Activated CD4-positive, alpha-beta T cell treated with anti-CD3 and anti-CD28 coated beads, Interleukin-2, amount 10 ng/mL, durations not matched to agents 7 days and 5 days (primary cell): ENCODE measurements around the gene RBBP9. TPM values are rescaled to one million over a fixed set of nuclear protein-coding genes. Genes with fewer than 3 reads are reported as not detected.
"Not testable (repeated sequence)": the region's sequence is repeated elsewhere in the genome, so short reads cannot be mapped to it uniquely, and the experiment has no call there.

Source experiments
- CTCF ChIA-PET: fragments of 350-600 bp; sonication (Branson Sonifier 250); formaldehyde crosslinking; loops from one replicate; lab custom pipeline; 2021; ENCODE audit warnings: antibody characterized with exemption; lab: Charles Lee
- POLR2A ChIA-PET: fragments of 350-600 bp; sonication (Branson Sonifier 250); formaldehyde crosslinking; loops from one replicate; lab custom pipeline; 2021; ENCODE audit warnings: antibody characterized with exemption; lab: Charles Lee
- DNase-seq: peaks from one replicate; pipeline ENCODE4 v3.0.0-alpha.2; 2020
- H3K27ac Mint-ChIP-seq: one replicate; pipeline ENCODE4 v1.8.0; 2021; ENCODE audit warnings: mild to moderate bottlenecking, moderate library complexity, mixed read lengths
- H3K27me3 Mint-ChIP-seq: one replicate; pipeline ENCODE4 v1.8.0; 2021; ENCODE audit warnings: mixed read lengths
- H3K36me3 Mint-ChIP-seq: one replicate; pipeline ENCODE4 v1.8.0; 2021; ENCODE audit warnings: low read depth, mixed read lengths
- H3K4me1 Mint-ChIP-seq: one replicate; pipeline ENCODE4 v1.8.0; 2021; ENCODE audit warnings: mixed read lengths
- H3K4me3 Mint-ChIP-seq: one replicate; pipeline ENCODE4 v1.8.0; 2021; ENCODE audit warnings: mild to moderate bottlenecking, moderate library complexity, mixed read lengths
- H3K9me3 Mint-ChIP-seq: one replicate; pipeline ENCODE4 v1.8.0; 2021; ENCODE audit warnings: mixed read lengths
- total RNA-seq, 2 experiments: library from RNA; stranded (reverse); gene quantifications; one replicate each; pipeline ENCODE4 v1.2.3, GENCODE V29; 2021

RBBP9 gene
- total RNA-seq, 2 experiments from 2014 or later, result 11.6 to 12.9 TPM

GRCh38 chr20:18524646-18525045 is 27.6 kb upstream of the RBBP9 start:
- Mint-ChIP-seq H3K4me3 (no peak overlapping the region), H3K36me3 (peaks cover 35% of the 10 kb centered on the region), H3K27me3 (no peaks in the 10 kb centered on the region), H3K27ac (no peak overlapping the region), H3K4me1 (no peaks in the 10 kb centered on the region), H3K9me3 (no peaks in the 10 kb centered on the region)
- POLR2A ChIA-PET, result no interaction called here
- DNase-seq, result no peak
- CTCF ChIA-PET, result no interaction called here

DNA sequence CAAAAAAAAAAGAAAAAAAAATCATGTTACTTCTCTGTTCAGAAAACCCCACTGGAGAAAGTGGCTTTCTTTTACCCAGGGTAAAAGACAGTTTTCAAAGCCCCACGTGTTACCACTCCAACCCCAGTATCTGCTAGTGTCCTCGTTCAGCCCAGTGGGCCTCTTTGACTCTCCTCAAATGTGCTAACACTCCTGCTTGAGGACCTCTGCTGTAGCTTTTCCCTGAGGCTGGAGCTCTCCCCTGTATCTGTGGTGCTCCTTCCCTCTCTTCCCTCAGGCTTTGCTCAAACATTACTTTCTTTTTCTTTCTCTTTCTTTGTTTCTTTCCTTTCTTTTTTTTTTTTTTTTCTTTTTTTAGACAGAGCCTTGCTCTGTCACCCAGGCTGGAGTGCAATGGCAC is 26.0 kb upstream of the RBBP9 start:
- H3K27me3 Mint-ChIP-seq, result no peaks in the 10 kb centered on the region
- no peaks in the 10 kb centered on the region for H3K9me3 Mint-ChIP-seq
- no peak overlapping the region for H3K27ac Mint-ChIP-seq
- ChIA-PET CTCF (no interaction called here), POLR2A (no interaction called here)
- no peak for DNase-seq
- H3K4me1 Mint-ChIP-seq, result no peaks in the 10 kb centered on the region
- H3K36me3 Mint-ChIP-seq, result peaks cover 26% of the 10 kb centered on the region
- H3K4me3 Mint-ChIP-seq, result no peak overlapping the region

- H3K27ac Mint-ChIP-seq, H3K4me3 Mint-ChIP-seq, H3K9me3 Mint-ChIP-seq, POLR2A ChIA-PET, DNase-seq, H3K27me3 Mint-ChIP-seq, H3K4me1 Mint-ChIP-seq, CTCF ChIA-PET: not testable (repeated sequence)
- H3K36me3 Mint-ChIP-seq, result peaks cover 20% of the 10 kb centered on the region
Observed at GRCh38 chr20:18522066-18522465, 25.0 kb upstream of the RBBP9 start.

DNA sequence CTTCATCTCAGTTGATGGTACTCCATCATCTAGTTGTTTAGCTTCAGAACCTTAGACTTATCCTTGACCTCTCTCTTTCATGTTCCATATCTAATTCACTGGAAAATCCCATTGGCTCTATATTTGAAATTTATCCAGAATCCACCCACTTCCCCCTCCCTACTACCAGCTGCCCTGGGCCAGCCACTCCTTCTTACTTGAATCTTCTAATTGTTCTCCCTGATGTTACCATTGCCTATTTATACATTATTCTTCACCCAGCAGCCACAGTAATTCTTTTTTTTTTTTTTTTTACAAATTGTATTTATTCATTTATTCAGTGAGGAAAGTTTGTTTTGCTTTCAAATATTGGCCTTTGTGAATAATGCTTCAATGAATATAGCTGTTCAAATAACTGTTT is 18.9 kb upstream of the RBBP9 start:
- Mint-ChIP-seq H3K27me3 (no peaks in the 10 kb centered on the region), H3K27ac (no peak overlapping the region)
- CTCF ChIA-PET, result interaction anchor here (0.7 to 1.7 kb wide), 3 partner anchors 11 to 150 kb away, joined by 3 to 4 read pairs (median 3); no protein-coding TSS in a partner anchor

GRCh38 chr20:18514127-18514526 is 17.1 kb upstream of the RBBP9 start:
- H3K4me3 Mint-ChIP-seq, result no peak overlapping the region
- H3K27me3 Mint-ChIP-seq, result no peaks in the 10 kb centered on the region
- CTCF ChIA-PET, result interaction anchor here (0.6 to 1.7 kb wide), 3 partner anchors 15 to 130 kb away, joined by 3 to 4 read pairs (median 3); no protein-coding TSS in a partner anchor
- no peak overlapping the region for H3K27ac Mint-ChIP-seq
- no peak for DNase-seq
- peaks cover 32% of the 10 kb centered on the region for H3K4me1 Mint-ChIP-seq
- H3K9me3 Mint-ChIP-seq, result no peaks in the 10 kb centered on the region
- POLR2A ChIA-PET, result no interaction called here
- peaks cover 41% of the 10 kb centered on the region for H3K36me3 Mint-ChIP-seq

More for the DNA sequence above, 18.9 kb upstream of the RBBP9 start:
- POLR2A ChIA-PET, result interaction anchor here (0.6 kb wide), 1 partner anchor 275 kb away, joined by 4 read pairs; no protein-coding TSS in a partner anchor
- no peaks in the 10 kb centered on the region for H3K9me3 Mint-ChIP-seq
- DNase-seq, result no peak
- H3K36me3 Mint-ChIP-seq, result peaks cover 23% of the 10 kb centered on the region
- no peak overlapping the region for H3K4me3 Mint-ChIP-seq
- peaks cover 15% of the 10 kb centered on the region for H3K4me1 Mint-ChIP-seq

DNA sequence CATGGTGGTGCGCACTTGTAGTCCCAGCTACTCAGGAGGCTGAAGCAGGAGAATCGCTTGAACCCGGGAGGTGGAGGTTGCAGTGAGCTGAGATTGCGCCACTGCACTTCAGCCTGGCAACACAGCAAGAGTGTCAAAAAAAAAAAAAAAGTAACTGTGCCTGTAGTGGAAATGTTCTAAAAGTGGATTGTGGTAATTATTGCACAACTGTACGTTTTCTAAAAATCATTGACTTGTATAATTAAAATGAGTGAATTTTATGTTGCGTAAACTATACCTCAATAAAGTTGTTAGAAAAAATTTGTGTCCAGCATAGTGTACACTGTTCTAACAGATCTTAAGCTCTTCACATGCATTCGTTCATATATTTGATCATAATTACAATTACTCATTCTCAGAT is 16.2 kb upstream of the RBBP9 start:
- Mint-ChIP-seq H3K36me3 (peaks cover 42% of the 10 kb centered on the region), H3K4me1 (peaks cover 40% of the 10 kb centered on the region), H3K4me3 (no peak overlapping the region), H3K27me3 (no peaks in the 10 kb centered on the region), H3K27ac (no peak overlapping the region), H3K9me3 (no peaks in the 10 kb centered on the region)
- CTCF ChIA-PET, result interaction anchor here (1.1 kb wide), 1 partner anchor 9 kb away, joined by 3 read pairs; no protein-coding TSS in a partner anchor
- POLR2A ChIA-PET, result no interaction called here
- no peak for DNase-seq

- no peak for DNase-seq
- Mint-ChIP-seq H3K4me3 (no peak overlapping the region), H3K27me3 (no peaks in the 10 kb centered on the region), H3K9me3 (no peaks in the 10 kb centered on the region), H3K27ac (no peak overlapping the region), H3K36me3 (peaks cover 44% of the 10 kb centered on the region), H3K4me1 (peaks cover 51% of the 10 kb centered on the region)
- CTCF ChIA-PET, result no interaction called here
- POLR2A ChIA-PET, result no interaction called here
Observed at GRCh38 chr20:18511571-18511970, 14.5 kb upstream of the RBBP9 start.

- POLR2A ChIA-PET, result interaction anchor here (0.8 to 1.0 kb wide), 4 partner anchors 10 to 219 kb away, joined by 3 to 5 read pairs (median 3); partner anchors contain the start of genes DZANK1, POLR3F, RBBP9 and ZNF133
- Mint-ChIP-seq H3K27me3 (no peaks in the 10 kb centered on the region), H3K4me1 (peaks cover 52% of the 10 kb centered on the region), H3K4me3 (peak within 1 kb of the TSS; percentile 100), H3K27ac (peak within 1 kb of the TSS; percentile 100), H3K36me3 (peaks cover 32% of the 10 kb centered on the region), H3K9me3 (no peaks in the 10 kb centered on the region)
- CTCF ChIA-PET, result interaction anchor here (1.1 to 4.2 kb wide), 4 partner anchors 10 to 56 kb away, joined by 3 to 29 read pairs (median 4); partner anchors contain the start of gene RBBP9
- DNase-seq, result peak; percentile 98
Observed at GRCh38 chr20:18507218-18508191, 10.5 kb upstream of the RBBP9 start, which contains the start of gene SEC23B. Gene SEC23B (plus strand): TSS chr20:18507940. CDS start chr20:18510836, 2,896 bp downstream.

- H3K36me3 Mint-ChIP-seq, result peaks cover 29% of the 10 kb centered on the region
- H3K4me3 Mint-ChIP-seq, result peak overlapping the region; percentile 100
- peak; percentile 28 for DNase-seq
- no peaks in the 10 kb centered on the region for H3K27me3 Mint-ChIP-seq
- H3K4me1 Mint-ChIP-seq, result peaks cover 51% of the 10 kb centered on the region
- ChIA-PET POLR2A (interaction anchor here (0.8 to 1.0 kb wide), 3 partner anchors 9 to 40 kb away, joined by 3 to 5 read pairs (median 3); partner anchors contain the start of genes DZANK1, POLR3F and RBBP9), CTCF (interaction anchor here (1.1 to 4.2 kb wide), 4 partner anchors 10 to 57 kb away, joined by 3 to 29 read pairs (median 4); partner anchors contain the start of gene RBBP9)
- H3K27ac Mint-ChIP-seq, result peak overlapping the region; percentile 100
- H3K9me3 Mint-ChIP-seq, result no peaks in the 10 kb centered on the region
Observed at GRCh38 chr20:18506744-18507143, 9.7 kb upstream of the RBBP9 start.

DNA sequence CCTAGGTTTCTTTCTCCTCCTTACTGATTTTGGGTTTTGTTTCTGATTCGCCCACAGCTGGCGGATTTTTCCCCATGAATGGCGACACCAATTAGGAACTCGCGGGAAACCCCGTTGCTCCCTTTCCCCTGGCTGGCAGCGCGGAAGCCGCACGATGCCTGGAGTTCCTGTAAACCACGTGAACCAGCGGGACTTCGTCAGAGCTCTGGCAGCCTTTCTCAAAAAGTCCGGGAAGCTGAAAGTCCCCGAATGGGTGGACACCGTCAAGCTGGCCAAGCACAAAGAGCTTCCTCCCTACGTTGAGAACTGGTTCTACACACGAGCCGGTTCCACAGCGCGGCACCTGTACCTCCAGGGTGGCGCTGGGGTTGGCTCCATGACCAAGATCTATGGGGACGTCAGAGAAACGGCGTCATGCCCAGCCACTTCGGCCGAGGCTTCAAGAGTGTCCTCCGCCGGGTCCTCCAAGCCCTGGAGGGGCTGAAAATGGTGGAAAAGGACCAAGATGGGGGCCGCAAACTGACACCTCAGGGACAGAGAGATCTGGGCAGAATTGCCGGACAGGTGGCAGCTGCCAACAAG is 7.5 kb upstream of the RBBP9 start:
- peaks cover 33% of the 10 kb centered on the region for H3K4me1 Mint-ChIP-seq
- POLR2A ChIA-PET, result no interaction called here
- no peak for DNase-seq
- CTCF ChIA-PET, result interaction anchor here (1.0 to 4.2 kb wide), 3 partner anchors 7 to 22 kb away, joined by 3 to 29 read pairs (median 3); partner anchors contain the start of gene RBBP9
- H3K27me3 Mint-ChIP-seq, result no peaks in the 10 kb centered on the region
- peaks cover 9% of the 10 kb centered on the region for H3K36me3 Mint-ChIP-seq
- no peak overlapping the region for H3K27ac Mint-ChIP-seq
- no peak overlapping the region for H3K4me3 Mint-ChIP-seq
- H3K9me3 Mint-ChIP-seq, result no peaks in the 10 kb centered on the region

GRCh38 chr20:18501672-18502071 is 4.6 kb upstream of the RBBP9 start:
- H3K9me3 Mint-ChIP-seq, H3K27me3 Mint-ChIP-seq, H3K27ac Mint-ChIP-seq, DNase-seq, H3K4me3 Mint-ChIP-seq, POLR2A ChIA-PET, H3K36me3 Mint-ChIP-seq, CTCF ChIA-PET: not testable (repeated sequence)
- H3K4me1 Mint-ChIP-seq, result peaks cover 18% of the 10 kb centered on the region

GRCh38 chr20:18497603-18498002 is 578 bp upstream of the RBBP9 start:
- peaks cover 8% of the 10 kb centered on the region for H3K36me3 Mint-ChIP-seq
- H3K9me3 Mint-ChIP-seq, result no peaks in the 10 kb centered on the region
- no peaks in the 10 kb centered on the region for H3K27me3 Mint-ChIP-seq
- peaks cover 26% of the 10 kb centered on the region for H3K4me1 Mint-ChIP-seq
- ChIA-PET POLR2A (interaction anchor here (1.6 kb wide), 1 partner anchor 10 kb away, joined by 5 read pairs; the partner anchor contains the start of gene SEC23B), CTCF (interaction anchor here (1.0 to 3.9 kb wide), 7 partner anchors 9 to 31 kb away, joined by 3 to 29 read pairs (median 4); partner anchors contain the start of genes DZANK1, POLR3F and SEC23B)
- H3K4me3 Mint-ChIP-seq, result peak overlapping the region; percentile 88
- no peak for DNase-seq
- no peak overlapping the region for H3K27ac Mint-ChIP-seq
